ENCODE measurements around the gene PSPN. TPM values are rescaled to one million over a fixed set of nuclear protein-coding genes. Genes with fewer than 3 reads are reported as not detected.

PSPN gene, protein sequence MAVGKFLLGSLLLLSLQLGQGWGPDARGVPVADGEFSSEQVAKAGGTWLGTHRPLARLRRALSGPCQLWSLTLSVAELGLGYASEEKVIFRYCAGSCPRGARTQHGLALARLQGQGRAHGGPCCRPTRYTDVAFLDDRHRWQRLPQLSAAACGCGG
- total RNA-seq = 1 to 10 TPM; 1.4 to 2.8 TPM

DNA sequence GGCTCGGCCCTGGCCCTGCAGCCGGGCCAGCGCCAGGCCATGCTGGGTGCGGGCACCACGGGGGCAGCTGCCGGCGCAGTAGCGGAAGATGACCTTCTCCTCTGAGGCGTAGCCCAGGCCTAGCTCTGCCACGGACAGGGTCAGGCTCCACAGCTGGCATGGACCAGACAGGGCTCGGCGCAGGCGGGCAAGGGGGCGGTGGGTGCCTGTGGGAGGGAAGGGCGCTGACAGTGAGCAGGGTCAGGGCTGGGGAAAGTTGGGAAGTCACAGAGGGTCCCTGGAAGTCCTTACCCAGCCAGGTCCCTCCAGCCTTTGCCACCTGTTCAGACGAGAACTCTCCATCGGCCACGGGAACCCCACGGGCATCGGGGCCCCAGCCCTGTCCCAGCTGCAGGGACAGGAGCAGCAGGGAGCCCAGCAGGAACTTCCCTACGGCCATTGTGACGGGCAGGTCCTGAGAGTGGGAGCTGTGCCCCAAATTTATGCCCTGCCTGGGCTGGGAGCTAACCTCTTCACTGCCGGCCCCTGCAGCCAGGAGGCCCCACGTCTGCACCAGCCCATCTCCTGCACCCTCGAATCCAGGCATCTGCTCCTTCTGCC is at the start of gene PSPN:
Gene PSPN, minus strand, starts transcription at position 523 of the 600 bp plus-strand sequence. Its CDS starts 84 bp downstream, at position 439.
- Histone ChIP-seq H3K27me3 (replicated peaks; ENCODE audit: insufficient read depth) (no peaks in the 10 kb centered on the region), H3K36me3 (peaks cover 12% of the 10 kb centered on the region), H3K27ac (no peak within 1 kb of the TSS), H3K4me1 (ENCODE audit: control insufficient read depth in 1 of 2, low read depth in 2 of 2) (peaks cover 5 to 22% of the 10 kb centered on the region in 2 donors), H3K4me3 (no peak within 1 kb of the TSS), H3K9me3 (no peaks in the 10 kb centered on the region)
- TF ChIP-seq, protein P1, sequence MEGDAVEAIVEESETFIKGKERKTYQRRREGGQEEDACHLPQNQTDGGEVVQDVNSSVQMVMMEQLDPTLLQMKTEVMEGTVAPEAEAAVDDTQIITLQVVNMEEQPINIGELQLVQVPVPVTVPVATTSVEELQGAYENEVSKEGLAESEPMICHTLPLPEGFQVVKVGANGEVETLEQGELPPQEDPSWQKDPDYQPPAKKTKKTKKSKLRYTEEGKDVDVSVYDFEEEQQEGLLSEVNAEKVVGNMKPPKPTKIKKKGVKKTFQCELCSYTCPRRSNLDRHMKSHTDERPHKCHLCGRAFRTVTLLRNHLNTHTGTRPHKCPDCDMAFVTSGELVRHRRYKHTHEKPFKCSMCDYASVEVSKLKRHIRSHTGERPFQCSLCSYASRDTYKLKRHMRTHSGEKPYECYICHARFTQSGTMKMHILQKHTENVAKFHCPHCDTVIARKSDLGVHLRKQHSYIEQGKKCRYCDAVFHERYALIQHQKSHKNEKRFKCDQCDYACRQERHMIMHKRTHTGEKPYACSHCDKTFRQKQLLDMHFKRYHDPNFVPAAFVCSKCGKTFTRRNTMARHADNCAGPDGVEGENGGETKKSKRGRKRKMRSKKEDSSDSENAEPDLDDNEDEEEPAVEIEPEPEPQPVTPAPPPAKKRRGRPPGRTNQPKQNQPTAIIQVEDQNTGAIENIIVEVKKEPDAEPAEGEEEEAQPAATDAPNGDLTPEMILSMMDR (IDR thresholded peaks at IDR 0.05) = no peak
- DNase-seq (ENCODE audit: low spot score) (no peak), ATAC-seq (ENCODE audit: insufficient number of reproducible peaks, low FRiP score, low read depth) (no peak)

DNA sequence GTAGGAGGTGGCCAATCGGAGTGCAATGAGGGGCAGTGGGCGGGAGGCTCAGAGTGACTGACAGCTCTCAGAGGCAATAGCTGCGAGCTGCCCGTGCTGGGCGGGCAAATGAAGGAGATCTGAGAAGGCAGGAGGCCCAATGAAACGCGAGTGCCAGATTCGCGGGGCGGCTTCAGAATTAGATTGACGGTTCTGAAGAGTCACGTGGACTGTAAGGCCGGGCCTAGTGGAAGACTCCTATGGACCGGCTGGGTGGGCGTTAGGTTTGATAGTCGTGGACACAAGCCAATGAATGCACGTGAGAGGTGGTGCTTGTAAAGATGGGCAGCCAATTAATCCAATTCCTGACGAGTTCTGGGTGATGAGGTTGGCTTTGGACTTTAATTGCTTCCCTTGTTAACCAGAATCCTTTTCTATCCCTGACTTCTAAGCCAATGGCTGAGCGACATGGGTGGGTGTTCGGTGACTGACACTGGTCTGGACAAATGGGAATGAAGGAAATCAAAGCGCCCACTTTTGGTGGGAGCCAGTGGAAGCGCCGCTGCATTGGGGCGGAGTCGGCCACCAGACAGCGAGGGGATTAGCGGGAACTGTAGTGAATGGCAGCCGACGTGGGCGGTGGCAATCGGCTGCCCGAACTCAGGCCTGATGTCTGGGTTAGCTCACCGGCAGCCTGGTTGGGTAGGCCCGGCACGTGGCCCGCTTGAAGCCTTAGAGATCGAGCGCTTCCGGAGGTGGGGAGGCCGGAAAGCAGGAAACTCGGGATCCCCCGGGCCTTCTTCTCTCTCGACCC is 49.4 kb upstream of the PSPN start:
- peaks cover 11 to 26% of the 10 kb centered on the region in 2 donors for H3K4me1 ChIP-seq (ENCODE audit: control insufficient read depth in 1 of 2, low read depth in 2 of 2)
- H3K4me3 ChIP-seq = peak overlapping the region; percentile 47
- peaks cover 11% of the 10 kb centered on the region for H3K36me3 ChIP-seq
- peak; percentile 100 for DNase-seq (ENCODE audit: low spot score)
- peak overlapping the region; percentile 64 to 68 for H3K27ac ChIP-seq
- peak; percentile 97 for ATAC-seq (ENCODE audit: insufficient number of reproducible peaks, low FRiP score, low read depth)
- TF ChIP-seq, protein P1 (IDR thresholded peaks at IDR 0.05) = no peak
- H3K27me3 ChIP-seq (replicated peaks; ENCODE audit: insufficient read depth) = no peaks in the 10 kb centered on the region
- no peaks in the 10 kb centered on the region for H3K9me3 ChIP-seq

DNA sequence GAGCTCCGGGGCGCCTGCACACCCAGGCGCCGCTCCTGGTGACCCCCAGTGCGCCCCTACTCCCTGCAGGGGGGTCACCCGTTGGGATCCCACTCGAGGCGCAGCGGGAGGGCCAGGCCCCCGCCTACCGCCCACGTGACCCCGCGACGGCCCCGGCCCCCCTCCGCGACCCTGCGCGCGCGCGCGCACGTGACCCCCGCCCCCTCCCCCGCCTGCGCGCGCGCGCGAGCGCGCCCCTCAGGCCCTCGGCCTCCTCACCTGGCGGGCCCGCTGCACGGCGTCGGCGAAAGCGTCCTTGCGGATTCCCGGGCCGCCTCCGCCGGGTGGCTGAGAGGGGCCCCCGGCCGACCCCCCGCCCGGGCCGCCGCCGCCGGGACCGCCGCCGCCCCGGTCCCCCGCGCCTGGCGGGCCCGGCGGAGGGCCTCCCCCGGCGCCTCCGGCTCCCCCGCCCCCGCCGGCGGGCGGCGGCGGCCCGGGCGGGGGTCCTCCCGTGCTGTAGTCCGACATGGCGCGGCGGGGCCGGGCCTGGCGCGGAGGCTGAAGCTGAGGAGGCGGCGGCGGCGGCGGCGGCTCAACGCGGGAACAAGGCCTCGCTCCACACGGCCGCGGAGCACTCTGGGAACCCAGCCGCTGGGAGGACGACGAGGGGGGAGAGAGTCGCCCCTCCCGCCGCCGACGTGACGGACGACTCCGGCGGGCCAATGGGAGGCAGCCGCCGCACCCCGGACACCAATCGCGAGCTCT is 48.6 kb upstream of the PSPN start, which contains the start of gene KHSRP:
Gene KHSRP, minus strand, starts transcription at position 617 of the 744 bp plus-strand sequence. Its CDS starts 110 bp downstream, at position 507.
- DNase-seq (ENCODE audit: low spot score) (no peak), ATAC-seq (ENCODE audit: insufficient number of reproducible peaks, low FRiP score, low read depth) (no peak)
- Histone ChIP-seq H3K4me1 (ENCODE audit: control insufficient read depth in 1 of 2, low read depth in 2 of 2) (peaks cover 11 to 26% of the 10 kb centered on the region in 2 donors), H3K27ac (peak within 1 kb of the TSS; percentile 64 to 68), H3K4me3 (peak within 1 kb of the TSS; percentile 95), H3K36me3 (peaks cover 18% of the 10 kb centered on the region), H3K27me3 (replicated peaks; ENCODE audit: insufficient read depth) (no peaks in the 10 kb centered on the region), H3K9me3 (no peaks in the 10 kb centered on the region)
- TF ChIP-seq, protein P1 (IDR thresholded peaks at IDR 0.05) = no peak

DNA sequence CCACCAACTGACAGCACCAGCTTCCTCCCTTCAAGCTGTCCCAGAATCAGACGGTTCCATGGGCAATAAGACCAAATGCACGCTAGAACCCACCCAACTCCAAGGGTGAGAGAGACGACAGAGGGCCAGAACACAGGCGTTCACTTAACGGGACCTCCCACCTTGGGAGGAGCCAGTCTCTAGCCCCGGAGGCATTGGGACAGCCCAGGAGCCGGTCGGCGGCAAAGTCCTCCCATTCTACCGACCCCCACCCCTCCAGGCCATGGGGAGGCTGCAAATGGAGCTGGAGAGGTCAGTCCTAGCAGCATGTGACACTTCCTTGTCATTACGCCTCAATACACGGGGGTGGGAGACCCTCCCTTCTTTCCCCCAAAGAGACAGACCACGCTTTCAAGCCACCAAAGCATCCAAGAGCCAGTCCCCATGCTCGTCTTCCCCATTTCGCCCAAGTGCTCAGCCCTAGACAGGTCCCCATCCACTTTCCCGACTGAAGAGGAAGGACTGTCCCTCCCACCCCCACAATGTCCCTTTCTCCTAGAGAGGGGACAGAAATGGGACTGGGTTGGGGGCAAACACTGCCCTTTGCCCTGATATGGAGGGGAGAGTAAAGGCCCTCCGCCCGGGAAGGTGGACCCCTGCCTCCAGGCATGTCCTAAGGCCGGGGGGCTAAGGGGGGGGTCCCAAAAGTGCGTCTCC is 47.9 kb upstream of the PSPN start:
- TF ChIP-seq, protein P1 (IDR thresholded peaks at IDR 0.05) = no peak
- Histone ChIP-seq H3K9me3 (no peaks in the 10 kb centered on the region), H3K36me3 (peaks cover 25% of the 10 kb centered on the region), H3K4me3 (peak overlapping the region; percentile 95), H3K27me3 (replicated peaks; ENCODE audit: insufficient read depth) (no peaks in the 10 kb centered on the region), H3K27ac (no peak overlapping the region), H3K4me1 (ENCODE audit: control insufficient read depth in 1 of 2, low read depth in 2 of 2) (peaks cover 11 to 26% of the 10 kb centered on the region in 2 donors)
- DNase-seq (ENCODE audit: low spot score) = no peak
- no peak for ATAC-seq (ENCODE audit: insufficient number of reproducible peaks, low FRiP score, low read depth)

All from thoracic aorta (tissue), 2 donors.